ENCODE results near the gene ITPR2.
"Not testable (repeated sequence)": the region's sequence is repeated elsewhere in the genome, so short reads cannot be mapped to it uniquely, and the experiment has no call there.

ITPR2 gene

GRCh38 chr12:26430596-26430995, 402.4 kb downstream of the ITPR2 start:
- not testable (repeated sequence) for DNase-seq

GRCh38 chr12:26429070-26429691, 403.8 kb downstream of the ITPR2 start:
- no peak for DNase-seq

GRCh38 chr12:26428420-26428819, 404.6 kb downstream of the ITPR2 start:
- no peak for DNase-seq

GRCh38 chr12:26426652-26427051, 406.3 kb downstream of the ITPR2 start:
- DNase-seq = no peak

GRCh38 chr12:26425587-26426260, 407.3 kb downstream of the ITPR2 start:
- DNase-seq = no peak

GRCh38 chr12:26422839-26423398, 410.1 kb downstream of the ITPR2 start:
- no peak for DNase-seq

- no peak for DNase-seq
Observed at GRCh38 chr12:26416550-26416949, 416.4 kb downstream of the ITPR2 start.

GRCh38 chr12:26410689-26411088, 422.3 kb downstream of the ITPR2 start:
- no peak for DNase-seq

- DNase-seq = no peak
Observed at GRCh38 chr12:26406813-26407212, 426.2 kb downstream of the ITPR2 start.

- DNase-seq = no peak
Observed at GRCh38 chr12:26406391-26406790, 426.6 kb downstream of the ITPR2 start.

- no peak for DNase-seq
Observed at GRCh38 chr12:26403601-26404000, 429.4 kb downstream of the ITPR2 start.

- no peak for DNase-seq
Observed at GRCh38 chr12:26402648-26403047, 430.3 kb downstream of the ITPR2 start.

- DNase-seq = no peak
Observed at GRCh38 chr12:26401874-26402273, 431.1 kb downstream of the ITPR2 start.

- no peak for DNase-seq
Observed at GRCh38 chr12:26400627-26401026, 432.4 kb downstream of the ITPR2 start.

GRCh38 chr12:26399381-26399780, 433.6 kb downstream of the ITPR2 start:
- DNase-seq = no peak

- DNase-seq = no peak
Observed at GRCh38 chr12:26396402-26396801, 436.6 kb downstream of the ITPR2 start.

- no peak for DNase-seq
Observed at GRCh38 chr12:26389343-26389742, 443.7 kb downstream of the ITPR2 start.

- no peak for DNase-seq
Observed at GRCh38 chr12:26384536-26384935, 448.5 kb downstream of the ITPR2 start.

GRCh38 chr12:26383041-26383440, 450.0 kb downstream of the ITPR2 start:
- no peak for DNase-seq

GRCh38 chr12:26380897-26381296, 452.1 kb downstream of the ITPR2 start:
- DNase-seq = no peak

GRCh38 chr12:26379777-26380467, 453.1 kb downstream of the ITPR2 start:
- no peak for DNase-seq

- no peak for DNase-seq
Observed at GRCh38 chr12:26378711-26379110, 454.3 kb downstream of the ITPR2 start.

GRCh38 chr12:26374934-26375680, 457.9 kb downstream of the ITPR2 start:
- DNase-seq = no peak
